Trophoblast cell (in vitro differentiated cells and primary cell): Measurements from ENCODE around the gene SPEF1.
A peak's percentile ranks its signal among the peaks of the same experiment; 100 is the strongest.
"Not testable (repeated sequence)": the region's sequence is repeated elsewhere in the genome, so short reads cannot be mapped to it uniquely, and the experiment has no call there.

Experiments used
- DNase-seq, 2 donors: peaks; one replicate each; pipeline ENCODE4 v3.0.0-alpha.2; 2016
- H2AFZ ChIP-seq: 2 replicates; pipeline ENCODE4 v1.6.1; 2013; ENCODE audit warnings: low read length, moderate library complexity, mild to moderate bottlenecking; ENCODE audit not compliant: insufficient read depth, poor library complexity
- H2AK5ac ChIP-seq: 2 replicates; pipeline ENCODE4 v1.6.1; 2013; ENCODE audit warnings: mild to moderate bottlenecking, low read length
- H2BK120ac ChIP-seq: 2 replicates; pipeline ENCODE4 v1.6.1; 2013; ENCODE audit warnings: low read length, mild to moderate bottlenecking, moderate library complexity; ENCODE audit not compliant: insufficient read depth, poor library complexity
- H2BK12ac ChIP-seq: 2 replicates; pipeline ENCODE4 v1.6.1; 2013; ENCODE audit warnings: mild to moderate bottlenecking, low read length, moderate library complexity
- H2BK5ac ChIP-seq: 2 replicates; pipeline ENCODE4 v1.6.1; 2013; ENCODE audit warnings: low read length, low read depth, moderate library complexity, mild to moderate bottlenecking; ENCODE audit not compliant: poor library complexity
- H3K14ac ChIP-seq: 2 replicates; pipeline ENCODE4 v1.6.1; 2013; ENCODE audit warnings: mild to moderate bottlenecking, low read length
- H3K18ac ChIP-seq: 2 replicates; pipeline ENCODE4 v1.6.1; 2013; ENCODE audit warnings: mild to moderate bottlenecking, low read length
- H3K23ac ChIP-seq: 2 replicates; pipeline ENCODE4 v1.6.1; 2013; ENCODE audit warnings: low read length
- H3K27ac ChIP-seq: 2 replicates; pipeline ENCODE4 v1.5.1; 2013; ENCODE audit warnings: low read depth, mild to moderate bottlenecking, inconsistent platforms, low read length, moderate library complexity
- H3K27me3 ChIP-seq: 2 replicates; pipeline ENCODE4 v1.6.1; 2013; ENCODE audit warnings: inconsistent platforms, mild to moderate bottlenecking, low read length, moderate library complexity; ENCODE audit not compliant: insufficient read depth
- H3K36me3 ChIP-seq, 2 experiments: 1 replicate in 1 of 2; 2 replicates in 1 of 2; pipeline ENCODE4 v1.6.1; 2013; ENCODE audit warnings: low read length in 2 of 2, mild to moderate bottlenecking in 2 of 2, moderate library complexity in 1 of 2; ENCODE audit not compliant: insufficient read depth in 2 of 2, control insufficient read depth in 1 of 2
- H3K4ac ChIP-seq: 2 replicates; pipeline ENCODE4 v1.6.1; 2013; ENCODE audit warnings: low read depth, mild to moderate bottlenecking, low read length, moderate library complexity
- H3K4me1 ChIP-seq, 2 experiments: 1 replicate in 1 of 2; 2 replicates in 1 of 2; pipeline ENCODE4 v1.6.1; 2013; ENCODE audit warnings: low read length in 2 of 2, mild to moderate bottlenecking in 2 of 2, moderate library complexity in 1 of 2; ENCODE audit not compliant: insufficient read depth in 2 of 2, control insufficient read depth in 1 of 2
- H3K4me2 ChIP-seq: 2 replicates; pipeline ENCODE4 v1.6.1; 2013; ENCODE audit warnings: inconsistent platforms, mild to moderate bottlenecking, low read length, moderate library complexity
- H3K4me3 ChIP-seq: 2 replicates; pipeline ENCODE4 v1.5.1; 2013; ENCODE audit warnings: mild to moderate bottlenecking, low read depth, low read length, inconsistent platforms
- H3K79me1 ChIP-seq: one replicate; pipeline ENCODE4 v1.6.1; 2013; ENCODE audit warnings: low read length
- H3K79me2 ChIP-seq: 2 replicates; pipeline ENCODE4 v1.6.1; 2013; ENCODE audit warnings: low read length, mild to moderate bottlenecking; ENCODE audit not compliant: control insufficient read depth, insufficient read depth, poor library complexity
- H3K9ac ChIP-seq: 2 replicates; pipeline ENCODE4 v1.6.1; 2013; ENCODE audit warnings: mild to moderate bottlenecking, low read length
- H3K9me3 ChIP-seq: 2 replicates; pipeline ENCODE4 v1.6.1; 2013; ENCODE audit warnings: low read depth, mild to moderate bottlenecking, control low read depth, inconsistent platforms, low read length; ENCODE audit not compliant: insufficient read depth
- H4K12ac ChIP-seq: 2 replicates; pipeline ENCODE4 v1.6.1; 2013; ENCODE audit warnings: low read depth, mild to moderate bottlenecking, low read length, moderate library complexity
- H4K8ac ChIP-seq: 2 replicates; pipeline ENCODE4 v1.6.1; 2013; ENCODE audit warnings: low read depth, mild to moderate bottlenecking, low read length, moderate library complexity
- H4K91ac ChIP-seq: one replicate; pipeline ENCODE4 v1.6.1; 2013; ENCODE audit warnings: low read depth, mild to moderate bottlenecking, low read length, moderate library complexity
- WGBS: extraction: QIAGEN DNeasy Blood & Tissue Kit; methylation state at CpG from one replicate; pipeline ENCODE4 v1.1.7; 2013; ENCODE audit warnings: missing lambda C conversion rate; ENCODE audit not compliant: insufficient read length, insufficient coverage; ENCODE audit errors: extremely low coverage; 5-methylcytosine and 5-hydroxymethylcytosine counted together

The SPEF1 gene

GRCh38 chr20:3789201-3789600 lies 8.0 kb upstream of the SPEF1 start:
- not testable (repeated sequence) for H3K27me3 ChIP-seq, H4K91ac ChIP-seq, H3K18ac ChIP-seq, H2BK120ac ChIP-seq, H3K4me3 ChIP-seq, H4K12ac ChIP-seq, H3K79me1 ChIP-seq, H3K4me2 ChIP-seq, H2AK5ac ChIP-seq, H4K8ac ChIP-seq, H2BK12ac ChIP-seq, H3K9ac ChIP-seq, H3K27ac ChIP-seq, DNase-seq, H2AFZ ChIP-seq, H3K9me3 ChIP-seq, H3K79me2 ChIP-seq, H3K14ac ChIP-seq, H2BK5ac ChIP-seq, H3K23ac ChIP-seq, H3K4ac ChIP-seq
- no CpG with 5 or more reads among the region's 4 CpGs for WGBS
- peaks cover 11 to 18% of the 10 kb centered on the region in 2 experiments for H3K4me1 ChIP-seq
- H3K36me3 ChIP-seq: peaks cover 7 to 11% of the 10 kb centered on the region in 2 experiments

DNA sequence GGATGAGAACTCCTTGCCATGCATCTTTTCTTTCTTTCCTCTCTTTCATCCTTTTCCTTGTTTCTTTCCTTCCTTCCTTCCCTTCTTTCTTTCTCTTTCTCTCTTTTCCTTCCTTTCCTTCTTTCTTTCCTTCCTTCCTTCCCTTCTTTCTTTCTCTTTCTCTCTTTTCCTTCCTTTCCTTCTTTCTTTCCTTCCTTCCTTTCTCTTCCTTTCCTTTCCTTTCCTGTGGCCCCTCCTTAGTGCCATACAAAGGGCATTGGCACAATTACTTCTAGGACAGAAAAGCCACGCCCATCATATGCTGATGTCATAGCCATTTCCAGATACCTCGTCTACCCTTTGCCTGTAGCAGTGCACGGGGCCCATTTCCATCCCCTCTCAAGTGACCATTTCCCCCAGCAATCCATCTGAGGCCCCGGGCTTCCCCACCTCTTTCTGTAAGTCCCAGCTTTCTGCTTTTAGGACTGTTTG lies 7.5 kb upstream of the SPEF1 start:
- Histone ChIP-seq H3K79me2 (peaks cover 4% of the 10 kb centered on the region), H3K4me1 (peaks cover 12 to 21% of the 10 kb centered on the region in 2 experiments), H3K36me3 (peaks cover 8 to 12% of the 10 kb centered on the region in 2 experiments), H2BK120ac (no peak overlapping the region), H3K4ac (no peak overlapping the region), H3K27me3 (no peaks in the 10 kb centered on the region), H3K9me3 (peaks cover 1% of the 10 kb centered on the region), H3K18ac (no peak overlapping the region), H4K8ac (no peak overlapping the region), H3K14ac (no peak overlapping the region), H3K4me2 (no peak overlapping the region), H3K9ac (no peak overlapping the region), H2AFZ (no peak overlapping the region), H2BK12ac (no peak overlapping the region), H3K27ac (no peak overlapping the region), H4K12ac (no peak overlapping the region), H3K23ac (no peak overlapping the region), H2AK5ac (no peak overlapping the region), H3K79me1 (peaks cover 3% of the 10 kb centered on the region), H3K4me3 (no peak overlapping the region), H4K91ac (no peak overlapping the region), H2BK5ac (no peak overlapping the region)
- no peak for DNase-seq
- no CpG with 5 or more reads among the region's 4 CpGs for WGBS

DNA sequence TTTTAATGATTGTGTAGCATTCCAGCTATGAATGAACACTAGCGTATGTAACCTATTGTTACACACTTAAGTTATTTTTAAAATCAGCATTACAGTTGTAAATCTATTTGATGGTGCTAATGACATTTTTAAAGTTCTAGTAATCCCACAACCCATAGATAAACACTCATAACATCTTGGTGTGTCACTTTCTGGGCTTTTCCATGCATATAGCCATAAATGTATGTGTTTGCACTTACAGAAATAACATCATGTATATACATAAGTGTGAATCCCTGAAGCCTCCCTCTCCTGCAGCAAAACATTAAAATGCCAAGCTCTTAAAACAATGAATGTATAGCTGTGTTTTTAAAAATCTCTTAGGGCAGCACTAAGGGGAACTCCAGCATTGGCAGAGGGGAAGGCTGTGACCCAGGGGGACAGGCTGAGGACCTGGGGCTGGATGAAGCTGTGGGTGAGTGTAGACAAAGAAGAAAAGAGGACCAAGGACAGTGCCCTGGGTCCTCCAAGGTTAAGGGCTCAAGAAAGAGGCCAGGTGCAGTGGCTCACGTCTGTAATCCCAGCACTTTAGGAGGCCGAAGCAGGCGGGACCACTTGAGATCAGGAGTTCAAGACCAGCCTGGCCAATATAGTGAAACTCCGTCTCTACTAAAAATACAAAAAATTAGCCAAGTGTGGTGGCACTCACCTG lies 6.2 kb upstream of the SPEF1 start:
- Histone ChIP-seq H3K4me3 (no peak overlapping the region), H2AFZ (no peak overlapping the region)
- no peak for DNase-seq

DNA sequence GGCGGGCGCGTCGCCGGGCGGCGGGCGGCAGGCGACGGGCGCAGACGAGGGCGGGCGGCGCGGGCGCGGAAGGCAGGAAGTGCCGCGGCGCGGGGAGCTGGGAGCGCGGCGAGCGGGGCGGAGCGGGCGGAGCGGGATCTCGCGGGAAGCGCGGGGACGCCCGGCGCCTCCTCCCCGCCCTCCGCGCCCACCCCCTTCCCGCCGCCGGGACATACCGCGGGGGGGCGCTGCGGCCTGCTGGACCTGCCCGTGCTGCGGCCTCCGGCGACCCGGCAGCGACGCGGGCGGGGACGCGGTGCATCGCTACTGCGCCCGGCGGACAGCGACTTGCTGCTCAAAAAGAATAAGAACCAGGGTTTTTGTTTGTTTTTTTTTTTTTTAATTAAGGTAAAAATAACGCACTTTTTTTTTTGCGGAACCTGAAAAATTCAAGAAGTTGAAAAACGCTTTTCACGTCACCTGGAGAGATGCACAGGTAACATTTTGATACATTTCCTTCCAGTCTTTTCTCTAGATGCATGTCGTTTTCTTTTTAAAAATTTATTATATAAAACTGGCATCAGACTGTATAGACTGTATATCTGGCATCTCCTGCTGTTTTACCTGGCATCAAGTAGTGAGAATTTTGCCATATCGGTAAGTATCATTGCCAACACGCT lies 5.5 kb upstream of the SPEF1 start, which contains the start of gene CENPB:
Gene CENPB (minus strand): TSS at position 76 of the 659 bp plus-strand sequence. CDS start 257 bp downstream, outside the sequence.
- Histone ChIP-seq H3K4me3 (peak within 1 kb of the TSS; percentile 74), H3K4me1 (peaks cover 21 to 30% of the 10 kb centered on the region in 2 experiments), H3K79me2 (peaks cover 5% of the 10 kb centered on the region), H2BK5ac (no peak within 1 kb of the TSS), H3K4ac (peak within 1 kb of the TSS; percentile 18), H3K9me3 (peaks cover 1% of the 10 kb centered on the region), H3K36me3 (peaks cover 8 to 12% of the 10 kb centered on the region in 2 experiments), H2AK5ac (peak within 1 kb of the TSS; percentile 78), H3K79me1 (peaks cover 3% of the 10 kb centered on the region), H2BK12ac (no peak within 1 kb of the TSS), H4K12ac (peak within 1 kb of the TSS; percentile 71), H3K27me3 (no peaks in the 10 kb centered on the region), H4K91ac (peak within 1 kb of the TSS; percentile 16), H4K8ac (peak within 1 kb of the TSS; percentile 81), H2BK120ac (no peak within 1 kb of the TSS), H2AFZ (peak within 1 kb of the TSS; percentile 53), H3K9ac (peak within 1 kb of the TSS; percentile 78), H3K14ac (peak within 1 kb of the TSS; percentile 36), H3K27ac (no peak within 1 kb of the TSS), H3K23ac (no peak within 1 kb of the TSS), H3K4me2 (peak within 1 kb of the TSS; percentile 81), H3K18ac (peak within 1 kb of the TSS; percentile 65)
- WGBS: no CpG with 5 or more reads among the region's 70 CpGs
- DNase-seq: peak; percentile 81 to 93

More for the DNA sequence above, 6.2 kb upstream of the SPEF1 start:
- H3K14ac ChIP-seq: no peak overlapping the region
- H2BK5ac ChIP-seq: no peak overlapping the region
- H3K79me1 ChIP-seq: peaks cover 3% of the 10 kb centered on the region
- no peak overlapping the region for H2AK5ac ChIP-seq
- H3K4me2 ChIP-seq: no peak overlapping the region
- no peak overlapping the region for H4K8ac ChIP-seq
- no peak overlapping the region for H3K23ac ChIP-seq
- no peak overlapping the region for H4K91ac ChIP-seq
- no peak overlapping the region for H3K4ac ChIP-seq
- no CpG with 5 or more reads among the region's 5 CpGs for WGBS
- no peak overlapping the region for H2BK12ac ChIP-seq
- peaks cover 5% of the 10 kb centered on the region for H3K79me2 ChIP-seq
- H2BK120ac ChIP-seq: no peak overlapping the region
- peaks cover 21 to 30% of the 10 kb centered on the region in 2 experiments for H3K4me1 ChIP-seq
- no peak overlapping the region for H3K18ac ChIP-seq
- peaks cover 1% of the 10 kb centered on the region for H3K9me3 ChIP-seq
- peaks cover 8 to 12% of the 10 kb centered on the region in 2 experiments for H3K36me3 ChIP-seq
- H4K12ac ChIP-seq: no peak overlapping the region
- H3K27ac ChIP-seq: no peak overlapping the region
- no peak overlapping the region for H3K9ac ChIP-seq
- no peaks in the 10 kb centered on the region for H3K27me3 ChIP-seq
